IMR-90 (cell line): Measurements from ENCODE around the gene LAPTM5. TPM values are rescaled to one million over a fixed set of nuclear protein-coding genes. Genes with fewer than 3 reads are reported as not detected.

ENCODE experiments used
- ATAC-seq: fragments of 200-7000 bp; cut with Tn5 transposase; 2 replicates; pipeline ENCODE4 v1.9.1; 2020; ENCODE audit warnings: low read depth, mild to moderate bottlenecking, moderate library complexity
- BruUV-seq: library from RNA; stranded (reverse); fragments of 400-500 nt; replicated peaks from 2 replicates; lab custom pipeline; 2021; lab: Mats Ljungman, UMichigan
- CTCF ChIA-PET: fragments of 300-600 bp; formaldehyde crosslinking; extraction: SDS; loops from one replicate; lab custom pipeline; 2021; ENCODE audit warnings: antibody characterized with exemption; lab: Yijun Ruan, JAX
- POLR2A ChIA-PET: fragments of 300-600 bp; sonication (Branson Sonifier 250); formaldehyde crosslinking; loops from one replicate; lab custom pipeline; 2022; ENCODE audit warnings: antibody characterized with exemption; ENCODE audit not compliant: unreplicated experiment; lab: Charles Lee
- DNase-seq: peaks from one replicate; pipeline ENCODE4 v3.0.0; 2013
- H2AFZ ChIP-seq: replicated peaks from 2 replicates; pipeline ENCODE3; 2013; ENCODE audit warnings: low read length, mild to moderate bottlenecking; ENCODE audit not compliant: poor library complexity
- H2AK5ac ChIP-seq: 2 replicates; pipeline ENCODE4 v1.6.1; 2013; ENCODE audit warnings: low read depth, low read length, inconsistent platforms
- H2AK9ac ChIP-seq: replicated peaks from 2 replicates; pipeline ENCODE3; 2013; ENCODE audit warnings: mild to moderate bottlenecking, low read depth, low read length, moderate library complexity; ENCODE audit not compliant: poor library complexity
- H2BK120ac ChIP-seq: 2 replicates; pipeline ENCODE4 v1.6.1; 2013; ENCODE audit warnings: low read depth, low read length, inconsistent platforms
- H2BK15ac ChIP-seq: 3 replicates; pipeline ENCODE4 v1.6.1; 2013; ENCODE audit warnings: low read depth, low read length, inconsistent platforms
- H2BK20ac ChIP-seq: 2 replicates; pipeline ENCODE4 v1.6.1; 2013; ENCODE audit warnings: low read depth, mild to moderate bottlenecking, inconsistent platforms, low read length, moderate library complexity
- H2BK5ac ChIP-seq: 2 replicates; pipeline ENCODE4 v1.6.1; 2013; ENCODE audit warnings: mild to moderate bottlenecking, low read depth, low read length, inconsistent platforms; ENCODE audit not compliant: poor library complexity, severe bottlenecking
- H3K14ac ChIP-seq: replicated peaks from 2 replicates; pipeline ENCODE4 v1.6.1; 2013; ENCODE audit warnings: low read depth, low read length, inconsistent platforms
- H3K18ac ChIP-seq: 2 replicates; pipeline ENCODE4 v1.6.1; 2013; ENCODE audit warnings: low read depth, low read length, control low read depth
- H3K23ac ChIP-seq: 2 replicates; pipeline ENCODE4 v1.6.1; 2013; ENCODE audit warnings: low read depth, low read length, inconsistent platforms
- H3K27ac ChIP-seq: 2 replicates; pipeline ENCODE4 v1.5.1; 2013; ENCODE audit warnings: mild to moderate bottlenecking, control low read depth, low read length; ENCODE audit not compliant: insufficient read depth
- H3K27me3 ChIP-seq: 2 replicates; pipeline ENCODE4 v1.6.1; 2013; ENCODE audit warnings: low read length; ENCODE audit not compliant: control insufficient read depth, insufficient read depth
- H3K36me3 ChIP-seq: 2 replicates; pipeline ENCODE4 v1.6.1; 2013; ENCODE audit warnings: low read length, mixed read lengths; ENCODE audit not compliant: control insufficient read depth, insufficient read depth
- H3K4ac ChIP-seq: 2 replicates; pipeline ENCODE4 v1.6.1; 2013; ENCODE audit warnings: low read depth, low read length, inconsistent platforms
- H3K4me1 ChIP-seq: 2 replicates; pipeline ENCODE4 v1.6.1; 2013; ENCODE audit warnings: low read length, mixed read lengths; ENCODE audit not compliant: control insufficient read depth, insufficient read depth
- H3K4me2 ChIP-seq: 2 replicates; pipeline ENCODE4 v1.6.1; 2013; ENCODE audit warnings: low read depth, mild to moderate bottlenecking, control low read depth, low read length, moderate library complexity
- H3K4me3 ChIP-seq: 2 replicates; pipeline ENCODE4 v1.5.1; 2013; ENCODE audit warnings: low read depth, mild to moderate bottlenecking, control low read depth, low read length, moderate library complexity; ENCODE audit not compliant: insufficient read depth
- H3K56ac ChIP-seq: 2 replicates; pipeline ENCODE4 v1.6.1; 2013; ENCODE audit warnings: low read length, inconsistent platforms; ENCODE audit not compliant: insufficient read depth; ENCODE audit errors: extremely low read depth
- H3K79me1 ChIP-seq, 2 experiments: 2 replicates each; pipeline ENCODE4 v1.6.1; 2013; ENCODE audit warnings: low read length in 2 of 2, inconsistent platforms in 1 of 2, low read depth in 1 of 2
- H3K9ac ChIP-seq: 2 replicates; pipeline ENCODE4 v1.6.1; 2013; ENCODE audit warnings: low read depth, low read length, control low read depth
- H3K9me1 ChIP-seq: 2 replicates; pipeline ENCODE4 v1.6.1; 2013; ENCODE audit warnings: low read length, inconsistent platforms; ENCODE audit not compliant: insufficient read depth
- H3K9me3 ChIP-seq: 2 replicates; pipeline ENCODE4 v1.6.1; 2013; ENCODE audit warnings: low read length; ENCODE audit not compliant: control insufficient read depth, insufficient read depth
- H4K20me1 ChIP-seq: 2 replicates; pipeline ENCODE4 v1.6.1; 2013; ENCODE audit warnings: low read length, inconsistent platforms; ENCODE audit not compliant: insufficient read depth
- H4K5ac ChIP-seq: 2 replicates; pipeline ENCODE4 v1.6.1; 2013; ENCODE audit warnings: mild to moderate bottlenecking, low read depth, low read length, control low read depth
- H4K8ac ChIP-seq, 2 experiments: 2 replicates each; pipeline ENCODE4 v1.6.1; 2013; ENCODE audit warnings: low read depth in 2 of 2, low read length in 2 of 2, control low read depth in 1 of 2, inconsistent platforms in 1 of 2
- H4K91ac ChIP-seq: 2 replicates; pipeline ENCODE4 v1.6.1; 2013; ENCODE audit warnings: low read depth, low read length, inconsistent platforms; ENCODE audit not compliant: insufficient read depth
- BHLHE40 ChIP-seq: fragments of 150-350 bp; IDR thresholded peaks from 2 replicates; pipeline ENCODE4 v1.6.1; 2016; ENCODE audit warnings: mild to moderate bottlenecking, low read depth, low read length
- CHD1 ChIP-seq: IDR thresholded peaks from 2 replicates; pipeline ENCODE4 v1.6.1; 2012; ENCODE audit warnings: low read depth, low read length, improper control_type of control experiment
- MAZ ChIP-seq: IDR thresholded peaks from 2 replicates; pipeline ENCODE4 v1.6.1; 2012; ENCODE audit warnings: low read depth, mild to moderate bottlenecking, low read length, improper control_type of control experiment, moderate library complexity, borderline replicate concordance
- POLR2A ChIP-seq: IDR thresholded peaks from 2 replicates; pipeline ENCODE4 v1.6.1; 2012; ENCODE audit warnings: mild to moderate bottlenecking, low read depth, low read length
- RAD21 ChIP-seq: IDR thresholded peaks from 2 replicates; pipeline ENCODE4 v1.6.1; 2012; ENCODE audit warnings: low read length, improper control_type of control experiment
- RCOR1 ChIP-seq: IDR thresholded peaks from 2 replicates; pipeline ENCODE4 v1.6.1; 2012; ENCODE audit warnings: mild to moderate bottlenecking, low read length, improper control_type of control experiment; ENCODE audit not compliant: insufficient replicate concordance
- RFX5 ChIP-seq: IDR thresholded peaks from 2 replicates; pipeline ENCODE4 v1.8.0; 2012; ENCODE audit warnings: low read depth, mild to moderate bottlenecking, low read length, moderate library complexity
- SMC3 ChIP-seq: fragments of 150-350 bp; IDR thresholded peaks from 2 replicates; pipeline ENCODE4 v1.6.1; 2016; ENCODE audit warnings: low read depth, mild to moderate bottlenecking, antibody characterized with exemption, low read length, moderate library complexity
- WGBS, 2 experiments: methylation state at CpG; one replicate each; pipeline versions ENCODE4 v1.1.5 to v1.1.7; 2013; ENCODE audit warnings: missing lambda C conversion rate in 2 of 2; ENCODE audit not compliant: insufficient read length in 1 of 2; ENCODE audit errors: extremely low coverage in 2 of 2; 5-methylcytosine and 5-hydroxymethylcytosine counted together
- dilution Hi-C: fragments of 300-500 bp; cut with HindIII; formaldehyde crosslinking; loops from one replicate; pipeline ENCODE4 v1.14.3; 2018; ENCODE audit warnings: low sequenced_read_pairs; ENCODE audit not compliant: unreplicated experiment
- in situ Hi-C: fragments of 300-500 bp; cut with MboI; formaldehyde crosslinking; loops from 3 replicates; pipeline ENCODE4 v1.14.3; 2019; ENCODE audit warnings: low sequenced_read_pairs, inconsistent platforms, mixed read lengths
- intact Hi-C: fragments of 100-400 bp; cut with micrococcal nuclease; formaldehyde crosslinking; loops from 2 replicates; pipeline ENCODE4 v1.10.0; 2022
- polyA plus RNA-seq, 3 experiments: library from polyadenylated mRNA; depleted of rRNA; stranded (reverse); fragments of >200 nt; gene quantifications; 2 replicates each; pipeline ENCODE4 v1.2.3, GENCODE V29; 2012; ENCODE audit warnings: low replicate concordance in 1 of 3
- total RNA-seq: library from RNA; depleted of rRNA; stranded (reverse); fragments of >200 nt; gene quantifications from 2 replicates; pipeline ENCODE4 v1.2.3, GENCODE V29; 2012
- TF ChIP-seq, protein P1 (sequence below): conservative IDR thresholded peaks from 2 replicates; pipeline ENCODE4 v1.5.1; 2012; ENCODE audit warnings: mild to moderate bottlenecking, low read depth, low read length, improper control_type of control experiment
- TF ChIP-seq, protein P2 (sequence below): fragments of 150-350 bp; IDR thresholded peaks from 2 replicates; pipeline ENCODE4 v1.6.1; 2017; ENCODE audit warnings: mild to moderate bottlenecking, antibody characterized with exemption, low read length, low read depth
- TF ChIP-seq, protein P3 (sequence below): fragments of 150-350 bp; IDR thresholded peaks from 2 replicates; pipeline ENCODE4 v1.6.1; 2016; ENCODE audit warnings: low read depth, mild to moderate bottlenecking, low read length, moderate library complexity, borderline replicate concordance

Gene LAPTM5
- total and polyA plus RNA-seq, 2 of the 4 experiments (the other 2 are of a cell fraction): 0.09 TPM; not detected in 1

DNA sequence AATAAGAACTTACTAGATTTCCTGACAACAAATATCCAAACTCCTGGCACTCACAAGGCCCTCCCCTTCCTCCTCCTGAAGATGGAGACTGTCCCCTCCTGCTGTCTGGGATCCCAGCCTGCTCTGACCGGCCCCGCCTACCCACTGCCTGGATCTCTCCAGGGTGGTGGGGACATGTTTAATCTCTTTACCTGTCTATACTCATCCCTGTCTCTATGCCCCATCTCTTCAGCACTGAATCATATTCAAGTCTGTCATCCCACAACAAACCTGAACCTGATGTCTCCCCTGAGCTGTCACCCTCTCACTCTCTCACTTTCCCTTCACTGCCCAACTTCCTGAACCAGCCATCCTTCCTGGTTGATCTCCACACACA, 56.3 kb downstream of the LAPTM5 start:
- peaks cover 3% of the 10 kb centered on the region; the same call in 1 of the 2 replicates for H3K9me1 ChIP-seq
- H3K9me3 ChIP-seq: no peaks in the 10 kb centered on the region
- dilution Hi-C loops (no loop called here), in situ Hi-C loops (loop anchor here (10.0 kb wide), 2 partner anchors 996 to 1806 kb away; no protein-coding TSS in a partner anchor), intact Hi-C loops (loop anchor here (10.0 kb wide), 1 partner anchor 616 kb away; no protein-coding TSS in a partner anchor)
- no peak overlapping the region for H3K4me2 ChIP-seq
- peak overlapping the region; percentile 11; the same call in 1 of the 2 replicates for H2AK5ac ChIP-seq
- peaks cover 4% of the 10 kb centered on the region; the same call in 1 of the 2 replicates for H3K4me1 ChIP-seq
- H3K79me1 ChIP-seq: no peaks in the 10 kb centered on the region
- peak overlapping the region; percentile 33 for H3K18ac ChIP-seq
- H2BK15ac ChIP-seq: peak overlapping the region; percentile 53; the same call in 1 of the 3 replicates
- no peak overlapping the region for H3K9ac ChIP-seq
- peak overlapping the region; percentile 71; the same call in 1 of the 2 replicates for H2BK20ac ChIP-seq
- H2AFZ ChIP-seq: peak overlapping the region; percentile 86
- POLR2A ChIA-PET: no interaction called here
- DNase-seq: no peak
- H4K91ac ChIP-seq: peak overlapping the region; percentile 71; the same call in 1 of the 2 replicates
- no peaks in the 10 kb centered on the region for H4K20me1 ChIP-seq
- peak overlapping the region; percentile 73 for H3K14ac ChIP-seq
- no CpG with 5 or more reads among the region's 2 CpGs for WGBS, 2 experiments
- H3K56ac ChIP-seq: no peak overlapping the region
- peak; percentile 43 for ATAC-seq
- no peak overlapping the region for H3K27ac ChIP-seq
- H3K27me3 ChIP-seq: peaks cover 8% of the 10 kb centered on the region
- CTCF ChIA-PET: no interaction called here
- peak overlapping the region; percentile 53 for H3K4ac ChIP-seq
- peak overlapping the region; percentile 70 for H2BK120ac ChIP-seq
- H4K8ac ChIP-seq: peak overlapping the region; percentile 47 to 77; a peak in 3 of 4 replicates
- BruUV-seq: no TSS peak
- H2BK5ac ChIP-seq: no peak overlapping the region
- no peak overlapping the region for H3K4me3 ChIP-seq
- no peak overlapping the region for H3K23ac ChIP-seq
- H2AK9ac ChIP-seq: peak overlapping the region; percentile 42
- TF ChIP-seq RAD21 (no peak), BHLHE40 (no peak), MAZ (no peak), SMC3 (no peak), RCOR1 (no peak), RFX5 (no peak), POLR2A (no peak), CHD1 (no peak)
- TF ChIP-seq, protein P1, sequence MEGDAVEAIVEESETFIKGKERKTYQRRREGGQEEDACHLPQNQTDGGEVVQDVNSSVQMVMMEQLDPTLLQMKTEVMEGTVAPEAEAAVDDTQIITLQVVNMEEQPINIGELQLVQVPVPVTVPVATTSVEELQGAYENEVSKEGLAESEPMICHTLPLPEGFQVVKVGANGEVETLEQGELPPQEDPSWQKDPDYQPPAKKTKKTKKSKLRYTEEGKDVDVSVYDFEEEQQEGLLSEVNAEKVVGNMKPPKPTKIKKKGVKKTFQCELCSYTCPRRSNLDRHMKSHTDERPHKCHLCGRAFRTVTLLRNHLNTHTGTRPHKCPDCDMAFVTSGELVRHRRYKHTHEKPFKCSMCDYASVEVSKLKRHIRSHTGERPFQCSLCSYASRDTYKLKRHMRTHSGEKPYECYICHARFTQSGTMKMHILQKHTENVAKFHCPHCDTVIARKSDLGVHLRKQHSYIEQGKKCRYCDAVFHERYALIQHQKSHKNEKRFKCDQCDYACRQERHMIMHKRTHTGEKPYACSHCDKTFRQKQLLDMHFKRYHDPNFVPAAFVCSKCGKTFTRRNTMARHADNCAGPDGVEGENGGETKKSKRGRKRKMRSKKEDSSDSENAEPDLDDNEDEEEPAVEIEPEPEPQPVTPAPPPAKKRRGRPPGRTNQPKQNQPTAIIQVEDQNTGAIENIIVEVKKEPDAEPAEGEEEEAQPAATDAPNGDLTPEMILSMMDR: no peak
- TF ChIP-seq, protein P2, sequence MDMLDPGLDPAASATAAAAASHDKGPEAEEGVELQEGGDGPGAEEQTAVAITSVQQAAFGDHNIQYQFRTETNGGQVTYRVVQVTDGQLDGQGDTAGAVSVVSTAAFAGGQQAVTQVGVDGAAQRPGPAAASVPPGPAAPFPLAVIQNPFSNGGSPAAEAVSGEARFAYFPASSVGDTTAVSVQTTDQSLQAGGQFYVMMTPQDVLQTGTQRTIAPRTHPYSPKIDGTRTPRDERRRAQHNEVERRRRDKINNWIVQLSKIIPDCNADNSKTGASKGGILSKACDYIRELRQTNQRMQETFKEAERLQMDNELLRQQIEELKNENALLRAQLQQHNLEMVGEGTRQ: no peak
- TF ChIP-seq, protein P3, sequence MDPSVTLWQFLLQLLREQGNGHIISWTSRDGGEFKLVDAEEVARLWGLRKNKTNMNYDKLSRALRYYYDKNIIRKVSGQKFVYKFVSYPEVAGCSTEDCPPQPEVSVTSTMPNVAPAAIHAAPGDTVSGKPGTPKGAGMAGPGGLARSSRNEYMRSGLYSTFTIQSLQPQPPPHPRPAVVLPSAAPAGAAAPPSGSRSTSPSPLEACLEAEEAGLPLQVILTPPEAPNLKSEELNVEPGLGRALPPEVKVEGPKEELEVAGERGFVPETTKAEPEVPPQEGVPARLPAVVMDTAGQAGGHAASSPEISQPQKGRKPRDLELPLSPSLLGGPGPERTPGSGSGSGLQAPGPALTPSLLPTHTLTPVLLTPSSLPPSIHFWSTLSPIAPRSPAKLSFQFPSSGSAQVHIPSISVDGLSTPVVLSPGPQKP: no peak
- no peaks in the 10 kb centered on the region for H3K36me3 ChIP-seq
- peak overlapping the region; percentile 66 for H4K5ac ChIP-seq
